HG03025 (cell line): ENCODE measurements around the gene OGFOD2.

Experiments used
- ATAC-seq: cut with Tn5 transposase; IDR thresholded peaks from one replicate; pipeline ENCODE4 v1.9.1; 2021; ENCODE audit warnings: mild to moderate bottlenecking, moderate library complexity; ENCODE audit not compliant: unreplicated experiment, low FRiP score

OGFOD2 gene

GRCh38 chr12:123027726-123028445, 52.8 kb downstream of the OGFOD2 start:
- ATAC-seq: no peak

DNA sequence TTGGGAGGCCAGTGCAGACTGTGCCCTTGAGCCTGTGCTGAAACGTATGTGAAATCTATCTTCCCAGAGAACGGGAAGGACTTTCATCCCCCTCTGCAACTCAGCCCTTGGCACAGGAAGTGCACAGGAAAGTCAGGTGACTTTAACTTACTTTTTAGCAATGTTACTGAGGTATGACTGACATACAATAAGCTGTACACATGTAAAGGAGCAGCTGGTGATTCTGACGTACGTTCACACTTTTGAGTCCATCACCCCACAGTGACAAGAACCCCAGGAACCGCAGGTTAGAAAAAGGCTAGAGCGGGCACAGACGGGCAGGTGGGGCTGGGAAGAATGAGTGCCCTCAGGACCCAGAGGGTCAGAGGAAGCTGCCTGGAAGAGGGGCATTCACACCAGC, 53.4 kb downstream of the OGFOD2 start:
- no peak for ATAC-seq

DNA sequence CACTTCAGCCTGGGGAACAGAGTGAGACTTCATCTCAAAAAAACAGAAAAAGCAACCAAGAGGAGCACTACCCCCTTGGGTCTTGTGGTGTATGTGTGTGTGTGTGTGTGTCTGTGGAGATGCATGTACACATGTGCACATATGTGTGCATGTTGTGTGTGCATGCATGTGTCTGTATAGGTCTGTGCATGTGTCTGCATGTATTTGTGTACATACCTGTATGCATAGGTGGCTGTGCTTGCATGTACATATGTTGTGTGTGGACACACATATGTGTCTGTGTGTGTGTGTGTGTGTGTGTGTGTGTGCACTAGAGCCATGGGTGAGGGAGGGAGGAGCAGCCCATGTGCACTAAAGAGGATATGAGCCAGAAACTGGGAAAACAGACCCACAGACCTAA, 54.5 kb downstream of the OGFOD2 start:
- no peak for ATAC-seq
